CD4-positive, alpha-beta memory T cell (primary cell): Measurements from ENCODE around the gene PPP2R1A. TPM values are rescaled to one million over a fixed set of nuclear protein-coding genes. Genes with fewer than 3 reads are reported as not detected.
"Not testable (repeated sequence)": the region's sequence is repeated elsewhere in the genome, so short reads cannot be mapped to it uniquely, and the experiment has no call there.

ENCODE experiments used
- CTCF ChIA-PET: fragments of 350-600 bp; sonication (Branson Sonifier 250); formaldehyde crosslinking; loops from one replicate; lab custom pipeline; 2021; ENCODE audit warnings: inconsistent platforms; ENCODE audit not compliant: partially characterized antibody; lab: Charles Lee
- POLR2A ChIA-PET: fragments of 350-600 bp; sonication (Branson Sonifier 250); formaldehyde crosslinking; loops from one replicate; lab custom pipeline; 2021; ENCODE audit not compliant: partially characterized antibody; lab: Charles Lee
- DNase-seq, 5 donors: peaks; one replicate each; pipeline versions ENCODE4 v3.0.0 to v3.0.0-alpha.2; 2020 to 2022; ENCODE audit warnings: mixed read lengths in 1 of 5
- H3K27ac ChIP-seq: one replicate; pipeline ENCODE4 v1.7.0; 2013; ENCODE audit warnings: low read depth, low read length
- H3K27me3 ChIP-seq: 2 replicates; pipeline ENCODE4 v1.7.0; 2013; ENCODE audit warnings: mild to moderate bottlenecking, low read length, moderate library complexity; ENCODE audit not compliant: insufficient read depth
- H3K36me3 ChIP-seq: 2 replicates; pipeline ENCODE4 v1.7.0; 2013; ENCODE audit warnings: mild to moderate bottlenecking, low read length, moderate library complexity; ENCODE audit not compliant: insufficient read depth
- H3K4me1 ChIP-seq: 2 replicates; pipeline ENCODE4 v1.7.0; 2013; ENCODE audit warnings: mild to moderate bottlenecking, low read length, moderate library complexity; ENCODE audit not compliant: insufficient read depth
- H3K4me3 ChIP-seq, 2 donors: one replicate each; pipeline ENCODE4 v1.7.0; 2013; ENCODE audit warnings: low read length in 2 of 2, mild to moderate bottlenecking in 1 of 2
- H3K9me3 ChIP-seq, 2 donors: one replicate each; pipeline ENCODE4 v1.7.0; 2013; ENCODE audit warnings: low read length in 2 of 2, control low read depth in 1 of 2; ENCODE audit not compliant: control insufficient read depth in 1 of 2
- H3K27ac Mint-ChIP-seq, 7 donors: one replicate each; pipeline ENCODE4 v1.8.0; 2020 to 2021; ENCODE audit warnings: mixed read lengths in 7 of 7, mild to moderate bottlenecking in 6 of 7, inconsistent platforms in 3 of 7, moderate library complexity in 3 of 7
- H3K27me3 Mint-ChIP-seq, 2 donors: one replicate each; pipeline ENCODE4 v1.8.0; 2020 to 2021; ENCODE audit warnings: mixed read lengths in 2 of 2
- H3K36me3 Mint-ChIP-seq, 2 donors: one replicate each; pipeline ENCODE4 v1.8.0; 2020 to 2021; ENCODE audit warnings: mixed read lengths in 2 of 2, inconsistent platforms in 1 of 2, mild to moderate bottlenecking in 1 of 2
- H3K4me1 Mint-ChIP-seq, 4 donors: one replicate each; pipeline ENCODE4 v1.8.0; 2020 to 2021; ENCODE audit warnings: mixed read lengths in 4 of 4, mild to moderate bottlenecking in 1 of 4
- H3K4me3 Mint-ChIP-seq, 8 donors: one replicate each; pipeline ENCODE4 v1.8.0; 2020 to 2021; ENCODE audit warnings: mixed read lengths in 8 of 8, mild to moderate bottlenecking in 7 of 8, moderate library complexity in 6 of 8, inconsistent platforms in 3 of 8
- H3K9me3 Mint-ChIP-seq, 8 donors: one replicate each; pipeline ENCODE4 v1.8.0; 2020 to 2021; ENCODE audit warnings: mixed read lengths in 8 of 8, mild to moderate bottlenecking in 5 of 8, inconsistent platforms in 3 of 8, moderate library complexity in 1 of 8
- intact Hi-C: fragments of 100-400 bp; cut with micrococcal nuclease; formaldehyde crosslinking; loops from one replicate; pipeline ENCODE4 v1.15.1; 2023
- polyA plus RNA-seq, 2 donors: library from polyadenylated mRNA; unstranded; fragments of 300-500 nt; fragmentation: Illumina TruSeq; gene quantifications; one replicate each; pipeline ENCODE4 v1.2.3, GENCODE V29; 2021
- total RNA-seq, 2 experiments: library from RNA; stranded (reverse); gene quantifications; one replicate each; pipeline ENCODE4 v1.2.3, GENCODE V29; 2021

Gene PPP2R1A
- total and polyA plus RNA-seq, 4 experiments from 2014 or later: 166 to 185 (median 177) TPM

DNA sequence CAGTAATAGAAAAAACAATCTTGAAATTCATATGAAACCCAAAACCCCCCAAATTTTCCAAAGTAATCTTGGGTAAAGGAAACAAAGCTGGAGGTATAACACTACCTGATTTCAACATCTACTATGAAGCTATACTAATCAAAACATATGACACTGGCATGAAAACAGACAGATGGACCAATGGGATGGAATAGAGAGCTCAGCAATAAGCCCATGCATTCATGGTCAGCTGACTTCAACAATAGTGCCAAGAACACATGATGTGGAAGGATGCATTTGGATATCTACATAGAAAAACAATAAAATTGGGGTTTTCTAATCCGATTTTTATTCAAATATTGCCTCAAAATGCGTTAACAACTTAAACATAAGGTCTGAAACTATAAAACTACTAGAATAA is 47.3 kb downstream of the PPP2R1A start:
- no peak overlapping the region for H3K4me3 Mint-ChIP-seq
- Histone ChIP-seq H3K27me3 (no peaks in the 10 kb centered on the region), H3K9me3 (no peaks in the 10 kb centered on the region), H3K36me3 (no peaks in the 10 kb centered on the region), H3K4me1 (no peaks in the 10 kb centered on the region), H3K4me3 (no peak overlapping the region), H3K27ac (no peak overlapping the region)
- DNase-seq: no peak
- H3K36me3 Mint-ChIP-seq: no peaks in the 10 kb centered on the region
- H3K27ac Mint-ChIP-seq: no peak overlapping the region
- no peaks in the 10 kb centered on the region for H3K9me3 Mint-ChIP-seq
- ChIA-PET POLR2A (interaction anchor here (1.3 to 3.2 kb wide), 2 partner anchors 8 to 97 kb away, joined by 3 to 19 read pairs; partner anchors contain the start of gene ZNF616), CTCF (interaction anchor here (0.7 to 4.8 kb wide), 12 partner anchors 8 to 460 kb away, joined by 3 to 68 read pairs (median 3); partner anchors contain the start of genes PPP2R1A and ZNF616)
- intact Hi-C loops: loop anchor here (1.0 to 10.0 kb wide), 3 partner anchors 98 to 310 kb away; partner anchors contain the start of genes ZNF432, ZNF613 and ZNF616
- H3K27me3 Mint-ChIP-seq: no peaks in the 10 kb centered on the region
- peaks cover 0 to 3% (median 0%) of the 10 kb centered on the region in 4 donors for H3K4me1 Mint-ChIP-seq

DNA sequence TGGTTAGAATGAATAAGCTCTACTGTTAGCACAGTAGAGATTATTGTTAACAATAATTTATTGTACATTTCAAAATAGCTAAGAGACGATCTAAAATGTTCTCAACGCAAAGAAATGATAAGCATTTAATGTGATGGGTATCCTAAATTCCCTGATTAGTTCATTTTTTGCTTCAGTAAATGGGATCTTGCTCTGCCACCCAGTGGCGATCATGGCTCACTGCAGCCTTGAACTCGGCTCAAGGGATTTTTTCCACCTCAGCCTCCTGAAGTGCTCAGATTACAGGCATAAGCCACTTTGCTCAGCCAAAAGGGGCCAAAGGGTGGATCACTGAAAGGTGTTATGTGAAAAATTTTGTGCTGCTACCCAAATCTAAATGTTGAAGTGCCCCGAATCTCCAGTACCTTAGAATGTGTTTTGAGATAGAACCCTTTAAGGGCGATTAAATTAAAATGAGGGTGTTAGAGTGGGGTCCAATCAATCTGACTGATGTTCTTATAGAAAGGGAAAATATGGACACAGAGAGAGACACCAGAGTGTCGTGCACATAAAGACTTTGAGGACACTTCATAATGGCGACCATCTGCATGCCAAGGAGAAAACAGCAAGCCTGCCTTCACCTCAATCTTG is 48.0 kb downstream of the PPP2R1A start:
- peak; percentile 47 to 55 (median 51) for DNase-seq
- Mint-ChIP-seq H3K27ac (peak overlapping the region in 2 of 7 donors; percentile 1 to 46), H3K4me3 (no peak overlapping the region), H3K36me3 (no peaks in the 10 kb centered on the region), H3K27me3 (no peaks in the 10 kb centered on the region), H3K4me1 (peaks cover 0 to 3% (median 0%) of the 10 kb centered on the region in 4 donors), H3K9me3 (no peaks in the 10 kb centered on the region)
- Histone ChIP-seq H3K9me3 (no peaks in the 10 kb centered on the region), H3K4me1 (no peaks in the 10 kb centered on the region), H3K27ac (no peak overlapping the region), H3K4me3 (no peak overlapping the region), H3K36me3 (no peaks in the 10 kb centered on the region), H3K27me3 (no peaks in the 10 kb centered on the region)
- POLR2A ChIA-PET: interaction anchor here (3.2 kb wide), 1 partner anchor 98 kb away, joined by 19 read pairs; the partner anchor contains the start of gene ZNF616
- intact Hi-C loops: loop anchor here (1.0 to 10.0 kb wide), 3 partner anchors 99 to 311 kb away; partner anchors contain the start of genes ZNF432, ZNF613 and ZNF616
- CTCF ChIA-PET: interaction anchor here (0.7 to 4.8 kb wide), 11 partner anchors 9 to 461 kb away, joined by 3 to 68 read pairs (median 3); partner anchors contain the start of genes PPP2R1A and ZNF616

DNA sequence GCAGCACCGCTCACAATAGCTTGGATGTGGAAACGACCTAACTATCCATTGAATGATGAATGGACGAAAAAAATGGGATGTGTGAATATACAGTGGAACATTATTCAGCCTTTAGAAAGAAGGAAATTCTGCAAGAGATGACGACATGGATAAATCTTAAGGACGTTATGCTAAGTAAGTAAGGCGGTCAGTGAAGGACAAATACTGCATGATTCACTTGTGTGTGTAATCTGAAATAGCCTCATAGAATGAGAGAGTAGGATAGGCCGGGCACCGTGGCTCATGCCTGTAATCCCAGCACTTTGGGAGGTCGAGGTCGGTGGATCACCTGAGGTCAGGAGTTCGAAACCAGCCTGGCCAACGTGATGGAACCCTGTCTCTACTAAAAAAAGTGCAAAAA is 54.2 kb downstream of the PPP2R1A start:
- Mint-ChIP-seq H3K9me3 (no peaks in the 10 kb centered on the region), H3K36me3 (no peaks in the 10 kb centered on the region), H3K4me3 (no peak overlapping the region), H3K27me3 (no peaks in the 10 kb centered on the region), H3K4me1 (no peaks in the 10 kb centered on the region), H3K27ac (no peak overlapping the region)
- intact Hi-C loops: no loop called here
- POLR2A ChIA-PET: no interaction called here
- Histone ChIP-seq H3K4me1 (no peaks in the 10 kb centered on the region), H3K4me3 (no peak overlapping the region), H3K27me3 (no peaks in the 10 kb centered on the region), H3K36me3 (no peaks in the 10 kb centered on the region), H3K9me3 (no peaks in the 10 kb centered on the region), H3K27ac (no peak overlapping the region)
- CTCF ChIA-PET: no interaction called here
- no peak for DNase-seq

DNA sequence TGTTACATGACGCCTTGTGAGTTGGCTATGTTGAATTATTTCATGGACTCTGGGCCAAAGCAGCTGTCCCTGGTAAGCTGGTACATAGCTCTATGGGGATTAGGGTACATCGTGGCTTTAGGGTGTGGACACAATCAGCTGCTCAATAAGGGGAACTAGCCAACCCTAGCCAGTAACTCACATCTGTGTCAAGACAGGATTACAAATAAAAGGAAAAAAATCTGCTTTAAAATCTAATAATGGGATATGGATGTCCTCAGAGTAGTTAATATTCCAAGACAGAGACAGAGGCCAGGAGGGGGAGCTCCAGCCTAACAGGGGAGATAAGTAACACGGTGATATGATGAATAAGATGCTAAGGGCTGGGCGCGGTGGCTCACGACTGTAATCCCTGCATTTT is 58.4 kb downstream of the PPP2R1A start:
- Histone ChIP-seq H3K4me3 (no peak overlapping the region), H3K27me3 (no peaks in the 10 kb centered on the region), H3K4me1 (no peaks in the 10 kb centered on the region), H3K36me3 (no peaks in the 10 kb centered on the region), H3K27ac (no peak overlapping the region), H3K9me3 (no peaks in the 10 kb centered on the region)
- no peaks in the 10 kb centered on the region for H3K9me3 Mint-ChIP-seq
- H3K4me1 Mint-ChIP-seq: no peaks in the 10 kb centered on the region
- peak; percentile 43 to 66 (median 46) for DNase-seq
- H3K27me3 Mint-ChIP-seq: peaks cover 0 to 1% of the 10 kb centered on the region in 2 donors
- ChIA-PET POLR2A (interaction anchor here (0.7 kb wide), 1 partner anchor 343 kb away, joined by 3 read pairs; no protein-coding TSS in a partner anchor), CTCF (interaction anchor here (0.7 to 1.3 kb wide), 4 partner anchors 17 to 501 kb away, joined by 3 to 5 read pairs (median 4); no protein-coding TSS in a partner anchor)
- intact Hi-C loops: no loop called here
- peaks cover 0 to 4% of the 10 kb centered on the region in 2 donors for H3K36me3 Mint-ChIP-seq
- no peak overlapping the region for H3K4me3 Mint-ChIP-seq
- H3K27ac Mint-ChIP-seq: peak overlapping the region in 2 of 7 donors; percentile 44 to 50

GRCh38 chr19:52258426-52258825 is 68.6 kb downstream of the PPP2R1A start:
- intact Hi-C loops: no loop called here
- Mint-ChIP-seq H3K27ac (no peak overlapping the region), H3K4me1 (no peaks in the 10 kb centered on the region), H3K27me3 (peaks cover 0 to 3% of the 10 kb centered on the region in 2 donors), H3K36me3 (no peaks in the 10 kb centered on the region), H3K9me3 (peaks cover 0 to 10% (median under 1%) of the 10 kb centered on the region in 8 donors), H3K4me3 (no peak overlapping the region)
- CTCF ChIA-PET: no interaction called here
- Histone ChIP-seq H3K9me3 (no peaks in the 10 kb centered on the region), H3K27ac (no peak overlapping the region), H3K4me3 (no peak overlapping the region), H3K36me3 (no peaks in the 10 kb centered on the region), H3K4me1 (no peaks in the 10 kb centered on the region), H3K27me3 (no peaks in the 10 kb centered on the region)
- DNase-seq: no peak
- POLR2A ChIA-PET: no interaction called here

- H3K36me3 ChIP-seq, POLR2A ChIA-PET, DNase-seq, H3K4me1 ChIP-seq, H3K4me3 ChIP-seq, H3K27ac ChIP-seq, H3K27ac Mint-ChIP-seq, H3K4me3 Mint-ChIP-seq, H3K27me3 Mint-ChIP-seq, H3K9me3 Mint-ChIP-seq, H3K27me3 ChIP-seq, H3K9me3 ChIP-seq: not testable (repeated sequence)
- CTCF ChIA-PET: interaction anchor here (1.8 kb wide), 1 partner anchor 17 kb away, joined by 4 read pairs; no protein-coding TSS in a partner anchor
- Mint-ChIP-seq H3K4me1 (peaks cover 8 to 18% (median 10%) of the 10 kb centered on the region in 4 donors), H3K36me3 (peaks cover 7 to 13% of the 10 kb centered on the region in 2 donors)
- intact Hi-C loops: loop anchor here (10.0 kb wide), 1 partner anchor 341 kb away; the partner anchor contains the start of gene ZNF613
Observed at GRCh38 chr19:52265556-52265955, 75.7 kb downstream of the PPP2R1A start.
